Hepatocyte (in vitro differentiated cells): ENCODE results near the gene SAMD4A. TPM values are rescaled to one million over a fixed set of nuclear protein-coding genes. Genes with fewer than 3 reads are reported as not detected.
A peak's percentile ranks its signal among the peaks of the same experiment; 100 is the strongest.

Experiments used
- DNase-seq: peaks from one replicate; pipeline ENCODE4 v3.0.0-alpha.2; 2016; ENCODE audit warnings: low spot score
- H2AFZ ChIP-seq: fragments of 200-600 bp; sonication (generic); 2 replicates; pipeline ENCODE4 v1.6.0; 2016; ENCODE audit warnings: antibody characterized with exemption, mild to moderate bottlenecking
- H3K27ac ChIP-seq: fragments of 200-600 bp; sonication (generic); 2 replicates; pipeline ENCODE4 v1.5.1; 2016; ENCODE audit warnings: mild to moderate bottlenecking
- H3K27me3 ChIP-seq: fragments of 200-600 bp; sonication (generic); 2 replicates; pipeline ENCODE4 v1.6.1; 2016
- H3K36me3 ChIP-seq: fragments of 200-600 bp; sonication (generic); replicated peaks from 2 replicates; pipeline ENCODE4 v1.5.1; 2016; ENCODE audit warnings: low read depth; ENCODE audit not compliant: insufficient read depth
- H3K4me1 ChIP-seq: fragments of 200-600 bp; sonication (generic); 2 replicates; pipeline ENCODE4 v1.5.1; 2016; ENCODE audit warnings: mild to moderate bottlenecking, moderate library complexity; ENCODE audit not compliant: insufficient read depth
- H3K4me2 ChIP-seq: fragments of 200-600 bp; sonication (generic); 2 replicates; pipeline ENCODE4 v1.6.0; 2016
- H3K4me3 ChIP-seq: fragments of 200-600 bp; sonication (generic); 2 replicates; pipeline ENCODE4 v1.5.1; 2016; ENCODE audit warnings: mild to moderate bottlenecking
- H3K79me2 ChIP-seq: fragments of 200-600 bp; sonication (generic); 2 replicates; pipeline ENCODE4 v1.6.0; 2017; ENCODE audit warnings: mild to moderate bottlenecking
- H3K9me2 ChIP-seq: fragments of 200-600 bp; sonication (generic); replicated peaks from 2 replicates; pipeline ENCODE4 v1.6.0; 2017; ENCODE audit warnings: mild to moderate bottlenecking; ENCODE audit not compliant: insufficient read depth
- H3K9me3 ChIP-seq: fragments of 200-600 bp; sonication (generic); 2 replicates; pipeline ENCODE4 v1.5.1; 2016; ENCODE audit warnings: low read depth, mild to moderate bottlenecking
- H4K20me1 ChIP-seq: fragments of 200-600 bp; sonication (generic); 2 replicates; pipeline ENCODE4 v1.6.0; 2016; ENCODE audit warnings: mild to moderate bottlenecking; ENCODE audit not compliant: insufficient read depth, poor library complexity, severe bottlenecking
- CTCF ChIP-seq: fragments of 200-600 bp; sonication (generic); IDR thresholded peaks from 2 replicates; pipeline ENCODE4 v1.5.1; 2016; ENCODE audit warnings: antibody characterized with exemption, mild to moderate bottlenecking; ENCODE audit not compliant: poor library complexity
- EZH2 ChIP-seq: fragments of 200-600 bp; sonication (generic); IDR thresholded peaks from 2 replicates; pipeline ENCODE4 v1.6.1; 2016; ENCODE audit warnings: antibody characterized with exemption, mild to moderate bottlenecking, borderline replicate concordance
- EZH2phosphoT487 ChIP-seq: fragments of 200-600 bp; sonication (generic); IDR thresholded peaks from one replicate; pipeline ENCODE4 v1.6.1; 2018; ENCODE audit warnings: antibody characterized with exemption, mild to moderate bottlenecking, low read depth, moderate library complexity; ENCODE audit not compliant: unreplicated experiment, severe bottlenecking
- WGBS: methylation state at CpG from one replicate; pipeline ENCODE4 v1.1.6; 2016; ENCODE audit warnings: low lambda C conversion rate; ENCODE audit errors: missing lambda C conversion rate; 5-methylcytosine and 5-hydroxymethylcytosine counted together
- polyA plus RNA-seq: library from polyadenylated mRNA; unstranded; fragments of >200 nt; fragmentation: Nextera tagmentation; extraction: Ambion mirVana; gene quantifications from 2 replicates; pipeline ENCODE4 v1.2.1, GENCODE V29; 2016
- total RNA-seq: library from RNA; depleted of rRNA; stranded (reverse); fragments of >200 nt; gene quantifications from 2 replicates; pipeline ENCODE4 v1.2.3, GENCODE V29; 2014

Gene SAMD4A
- total and polyA plus RNA-seq, 2 experiments from 2014 or later = 10.5 to 15.7 TPM

- H3K79me2 ChIP-seq = no peaks in the 10 kb centered on the region
- H3K4me3 ChIP-seq = no peak overlapping the region
- H3K27ac ChIP-seq = no peak overlapping the region
- no peaks in the 10 kb centered on the region for H3K9me2 ChIP-seq
- H2AFZ ChIP-seq = no peak overlapping the region
- no peak overlapping the region for H3K4me2 ChIP-seq
- no peak for TF ChIP-seq EZH2
- TF ChIP-seq CTCF = no peak
- no peak for TF ChIP-seq EZH2phosphoT487
- DNase-seq = no peak
- H3K27me3 ChIP-seq = no peaks in the 10 kb centered on the region
- peaks cover 11% of the 10 kb centered on the region for H3K4me1 ChIP-seq
- H4K20me1 ChIP-seq = no peaks in the 10 kb centered on the region
- no peaks in the 10 kb centered on the region for H3K9me3 ChIP-seq
- no peaks in the 10 kb centered on the region for H3K36me3 ChIP-seq
- 86% methylated on average over 14 of the region's 14 CpGs for WGBS
Measured at GRCh38 chr14:54769951-54770863, 203.3 kb downstream of the SAMD4A start.

- Histone ChIP-seq H3K79me2 (no peaks in the 10 kb centered on the region), H2AFZ (no peak overlapping the region), H3K27me3 (no peaks in the 10 kb centered on the region), H3K4me1 (peaks cover 11% of the 10 kb centered on the region), H3K27ac (peak overlapping the region; percentile 94), H3K4me3 (no peak overlapping the region), H3K36me3 (no peaks in the 10 kb centered on the region), H3K9me2 (no peaks in the 10 kb centered on the region), H4K20me1 (no peaks in the 10 kb centered on the region), H3K4me2 (no peak overlapping the region), H3K9me3 (no peaks in the 10 kb centered on the region)
- DNase-seq = no peak
- WGBS = 82% methylated on average over 6 of the region's 6 CpGs
- no peak for TF ChIP-seq EZH2
- TF ChIP-seq CTCF = no peak
- TF ChIP-seq EZH2phosphoT487 = no peak
Measured at GRCh38 chr14:54771411-54772027, 204.6 kb downstream of the SAMD4A start.

- H3K27ac ChIP-seq = peak overlapping the region; percentile 94
- no peaks in the 10 kb centered on the region for H3K79me2 ChIP-seq
- no peak overlapping the region for H3K4me3 ChIP-seq
- TF ChIP-seq EZH2phosphoT487 = no peak
- no peak for TF ChIP-seq EZH2
- TF ChIP-seq CTCF = no peak
- no peaks in the 10 kb centered on the region for H3K27me3 ChIP-seq
- no peak for DNase-seq
- H4K20me1 ChIP-seq = no peaks in the 10 kb centered on the region
- H2AFZ ChIP-seq = peak overlapping the region; percentile 31
- 91% methylated on average over 7 of the region's 7 CpGs for WGBS
- H3K4me2 ChIP-seq = peak overlapping the region; percentile 34
- H3K36me3 ChIP-seq = no peaks in the 10 kb centered on the region
- peaks cover 11% of the 10 kb centered on the region for H3K4me1 ChIP-seq
- no peaks in the 10 kb centered on the region for H3K9me2 ChIP-seq
- H3K9me3 ChIP-seq = no peaks in the 10 kb centered on the region
Measured at GRCh38 chr14:54772451-54772881, 205.5 kb downstream of the SAMD4A start.
